MM.1S (cell line): ENCODE measurements around the gene MC2R.

Experiments used
- DNase-seq: peaks from one replicate; pipeline ENCODE4 v3.0.0-alpha.2; 2015
- H2AFZ ChIP-seq: fragments of 300-600 bp; sonication (generic); 2 replicates; pipeline ENCODE4 v1.6.0; 2016; ENCODE audit warnings: antibody characterized with exemption, low read length
- H3F3A ChIP-seq: fragments of 300-600 bp; sonication (generic); 2 replicates; pipeline ENCODE4 v1.6.1; 2016; ENCODE audit warnings: mild to moderate bottlenecking, antibody characterized with exemption, low read length, moderate library complexity, mixed read lengths; ENCODE audit not compliant: insufficient read depth
- H3K27ac ChIP-seq: fragments of 300-600 bp; sonication (generic); 2 replicates; pipeline ENCODE4 v1.5.1; 2016; ENCODE audit warnings: mild to moderate bottlenecking, low read length
- H3K27me3 ChIP-seq: fragments of 300-600 bp; sonication (generic); replicated peaks from 2 replicates; pipeline ENCODE4 v1.6.0; 2016; ENCODE audit warnings: low read length; ENCODE audit not compliant: insufficient read depth
- H3K36me3 ChIP-seq: fragments of 300-600 bp; sonication (generic); replicated peaks from 2 replicates; pipeline ENCODE4 v1.6.1; 2016; ENCODE audit warnings: mild to moderate bottlenecking, low read length, mixed read lengths; ENCODE audit not compliant: insufficient read depth
- H3K4me1 ChIP-seq: fragments of 300-600 bp; sonication (generic); 2 replicates; pipeline ENCODE4 v1.6.1; 2016; ENCODE audit warnings: low read length, mixed read lengths
- H3K4me2 ChIP-seq: fragments of 300-600 bp; sonication (generic); 2 replicates; pipeline ENCODE4 v1.6.0; 2016; ENCODE audit warnings: low read depth, low read length
- H3K4me3 ChIP-seq: fragments of 300-600 bp; sonication (generic); 2 replicates; pipeline ENCODE4 v1.5.1; 2016; ENCODE audit warnings: low read length, mixed read lengths
- H3K79me2 ChIP-seq: fragments of 300-600 bp; sonication (generic); 2 replicates; pipeline ENCODE4 v1.6.1; 2016; ENCODE audit warnings: mixed run types, low read length, mixed read lengths
- H3K9ac ChIP-seq: fragments of 300-600 bp; sonication (generic); 2 replicates; pipeline ENCODE4 v1.6.1; 2016; ENCODE audit warnings: low read length, mixed read lengths
- H3K9me2 ChIP-seq: fragments of 300-600 bp; sonication (generic); replicated peaks from 2 replicates; pipeline ENCODE4 v1.6.1; 2016; ENCODE audit warnings: mild to moderate bottlenecking, low read length, mixed read lengths; ENCODE audit not compliant: insufficient read depth
- H3K9me3 ChIP-seq: fragments of 300-600 bp; sonication (generic); replicated peaks from 2 replicates; pipeline ENCODE4 v1.6.1; 2016; ENCODE audit warnings: mild to moderate bottlenecking, low read length, mixed read lengths; ENCODE audit not compliant: insufficient read depth
- H4K20me1 ChIP-seq: fragments of 300-600 bp; sonication (generic); 2 replicates; pipeline ENCODE4 v1.6.1; 2016; ENCODE audit warnings: mild to moderate bottlenecking, low read length, moderate library complexity, mixed read lengths; ENCODE audit not compliant: insufficient read depth
- CTCF ChIP-seq: fragments of 300-600 bp; sonication (generic); IDR thresholded peaks from 2 replicates; pipeline ENCODE4 v1.5.1; 2016; ENCODE audit warnings: antibody characterized with exemption, low read length, mixed read lengths
- EZH2 ChIP-seq: fragments of 300-600 bp; sonication (generic); optimal IDR thresholded peaks from 2 replicates; pipeline ENCODE3; 2017; ENCODE audit warnings: low read depth, mild to moderate bottlenecking, antibody characterized with exemption, low read length, mixed read lengths
- EZH2phosphoT487 ChIP-seq: fragments of 300-600 bp; sonication (generic); IDR thresholded peaks from 2 replicates; pipeline ENCODE4 v1.6.1; 2018; ENCODE audit warnings: antibody characterized with exemption, low read length

The MC2R gene

GRCh38 chr18:13930964-13931363, 15.6 kb upstream of the MC2R start:
- Histone ChIP-seq H3K4me1 (no peaks in the 10 kb centered on the region), H3K4me3 (no peak overlapping the region), H3K4me2 (no peak overlapping the region), H4K20me1 (no peaks in the 10 kb centered on the region), H3K27ac (no peak overlapping the region), H3K9me3 (no peaks in the 10 kb centered on the region), H3F3A (no peaks in the 10 kb centered on the region), H3K27me3 (no peaks in the 10 kb centered on the region), H3K9me2 (no peaks in the 10 kb centered on the region), H2AFZ (no peak overlapping the region), H3K9ac (no peak overlapping the region), H3K79me2 (no peaks in the 10 kb centered on the region), H3K36me3 (no peaks in the 10 kb centered on the region)
- TF ChIP-seq EZH2phosphoT487, result no peak
- no peak for TF ChIP-seq EZH2
- no peak for TF ChIP-seq CTCF
- no peak for DNase-seq

- Histone ChIP-seq H3K36me3 (no peaks in the 10 kb centered on the region), H3K4me3 (no peak overlapping the region), H4K20me1 (no peaks in the 10 kb centered on the region), H3K79me2 (no peaks in the 10 kb centered on the region), H3K27ac (no peak overlapping the region), H3F3A (no peaks in the 10 kb centered on the region), H3K9ac (no peak overlapping the region), H3K27me3 (no peaks in the 10 kb centered on the region), H2AFZ (no peak overlapping the region), H3K4me1 (no peaks in the 10 kb centered on the region), H3K9me2 (no peaks in the 10 kb centered on the region), H3K9me3 (no peaks in the 10 kb centered on the region), H3K4me2 (no peak overlapping the region)
- TF ChIP-seq EZH2, result no peak
- no peak for DNase-seq
Measured at GRCh38 chr18:13923221-13923620, 7.9 kb upstream of the MC2R start.

- H4K20me1 ChIP-seq, result no peaks in the 10 kb centered on the region
- H3K79me2 ChIP-seq, result no peaks in the 10 kb centered on the region
- no peaks in the 10 kb centered on the region for H3F3A ChIP-seq
- H3K9me2 ChIP-seq, result no peaks in the 10 kb centered on the region
- H3K9ac ChIP-seq, result no peak overlapping the region
- H3K4me1 ChIP-seq, result no peaks in the 10 kb centered on the region
- H3K9me3 ChIP-seq, result no peaks in the 10 kb centered on the region
- no peak overlapping the region for H3K27ac ChIP-seq
- no peak overlapping the region for H2AFZ ChIP-seq
- no peak overlapping the region for H3K4me2 ChIP-seq
- H3K27me3 ChIP-seq, result no peaks in the 10 kb centered on the region
- no peak overlapping the region for H3K4me3 ChIP-seq
- H3K36me3 ChIP-seq, result no peaks in the 10 kb centered on the region
- TF ChIP-seq EZH2 (no peak), EZH2phosphoT487 (no peak), CTCF (no peak)
- DNase-seq, result no peak
Measured at GRCh38 chr18:13918898-13919297, 3.6 kb upstream of the MC2R start.

GRCh38 chr18:13917401-13917800, 2.1 kb upstream of the MC2R start:
- Histone ChIP-seq H3F3A (no peaks in the 10 kb centered on the region), H3K27ac (no peak overlapping the region), H3K4me3 (no peak overlapping the region), H3K9me3 (no peaks in the 10 kb centered on the region), H3K79me2 (no peaks in the 10 kb centered on the region), H3K9ac (no peak overlapping the region), H3K4me1 (no peaks in the 10 kb centered on the region), H3K36me3 (no peaks in the 10 kb centered on the region), H3K27me3 (no peaks in the 10 kb centered on the region), H3K4me2 (no peak overlapping the region), H4K20me1 (no peaks in the 10 kb centered on the region), H2AFZ (no peak overlapping the region), H3K9me2 (no peaks in the 10 kb centered on the region)
- TF ChIP-seq EZH2phosphoT487 (no peak), CTCF (no peak), EZH2 (no peak)
- DNase-seq, result no peak
